SH-SY5Y (cell line): ENCODE results near the gene CNTN5.

Experiments
- GATA2 ChIP-seq: IDR thresholded peaks from 2 replicates; pipeline ENCODE4 v1.6.1; 2011; ENCODE audit warnings: mild to moderate bottlenecking, low read depth, low read length
- GATA3 ChIP-seq: IDR thresholded peaks from 2 replicates; pipeline ENCODE4 v1.6.1; 2011; ENCODE audit warnings: low read depth, mild to moderate bottlenecking, low read length, moderate library complexity

GRCh38 chr11:99937330-99937729, 916.6 kb downstream of the CNTN5 start:
- TF ChIP-seq GATA3 = no peak
- TF ChIP-seq GATA2 = no peak
